Esophagus muscularis mucosa (tissue), 4 donors: Measurements from ENCODE around the gene IL34. TPM values are rescaled to one million over a fixed set of nuclear protein-coding genes. Genes with fewer than 3 reads are reported as not detected.

Experiments used
- DNase-seq: peaks from one replicate; pipeline ENCODE4 v3.0.0-alpha.2; 2017; ENCODE audit errors: extremely low spot score
- H3K27ac ChIP-seq, 4 donors: fragments of 200-600 bp; sonication (generic); replicated peaks in 1 of 4; 1 replicate in 3 of 4; 2 replicates in 1 of 4; pipeline ENCODE4 v1.5.1; 2016 to 2019; ENCODE audit warnings: mild to moderate bottlenecking in 1 of 4
- H3K27me3 ChIP-seq, 4 donors: fragments of 200-600 bp; sonication (generic); one replicate each; pipeline versions ENCODE4 v1.5.1 to v1.6.0; 2016 to 2019
- H3K36me3 ChIP-seq, 4 donors: fragments of 200-600 bp; sonication (generic); one replicate each; pipeline ENCODE4 v1.5.1; 2016 to 2019
- H3K4me1 ChIP-seq, 4 donors: fragments of 200-600 bp; sonication (generic); one replicate each; pipeline ENCODE4 v1.5.1; 2016 to 2019
- H3K4me3 ChIP-seq, 4 donors: fragments of 200-600 bp; sonication (generic); 1 replicate in 2 of 4; 2 replicates in 2 of 4; pipeline ENCODE4 v1.5.1; 2016 to 2019; ENCODE audit warnings: mild to moderate bottlenecking in 4 of 4, moderate library complexity in 1 of 4
- H3K9me3 ChIP-seq, 4 donors: fragments of 200-600 bp; sonication (generic); 1 replicate in 3 of 4; 2 replicates in 1 of 4; pipeline ENCODE4 v1.5.1; 2016 to 2019
- EP300 ChIP-seq: sonication (generic); formaldehyde crosslinking; IDR thresholded peaks from one replicate; pipeline ENCODE4 v1.6.1; 2017; ENCODE audit warnings: antibody characterized with exemption
- POLR2A ChIP-seq: fragments of 450-650 bp; IDR thresholded peaks from one replicate; pipeline ENCODE4 v1.6.1; 2017; ENCODE audit warnings: antibody characterized with exemption, moderate library complexity, mild to moderate bottlenecking, low read depth
- POLR2AphosphoS5 ChIP-seq, 2 donors: sonication (generic); formaldehyde crosslinking; IDR thresholded peaks; one replicate each; pipeline ENCODE4 v1.6.1; 2017; ENCODE audit warnings: antibody characterized with exemption in 2 of 2
- WGBS: methylation state at CpG from one replicate; pipeline ENCODE4 v1.1.5; 2018; 5-methylcytosine and 5-hydroxymethylcytosine counted together
- intact Hi-C: fragments of 100-400 bp; cut with DNase I; formaldehyde crosslinking; loops from one replicate; pipeline ENCODE4 v1.15.1; 2023
- total RNA-seq, 4 donors: library from RNA; depleted of rRNA; stranded (reverse); fragments of >200 nt; gene quantifications; one replicate each; pipeline versions ENCODE4 v1.1.0 to v1.2.1, GENCODE V29; 2016
- TF ChIP-seq, protein P1 (sequence below), 3 experiments: fragments of 200-600 bp in 2 of 3; fragments of 450-650 bp in 1 of 3; sonication (generic) in 2 of 3; IDR thresholded peaks; one replicate each; pipeline ENCODE4 v1.5.1; 2017 to 2019; ENCODE audit warnings: antibody characterized with exemption in 3 of 3, mild to moderate bottlenecking in 2 of 3, moderate library complexity in 1 of 3

The IL34 gene
- total RNA-seq, 4 donors from 2014 or later = 1.7 to 4.7 (median 3.4) TPM

DNA sequence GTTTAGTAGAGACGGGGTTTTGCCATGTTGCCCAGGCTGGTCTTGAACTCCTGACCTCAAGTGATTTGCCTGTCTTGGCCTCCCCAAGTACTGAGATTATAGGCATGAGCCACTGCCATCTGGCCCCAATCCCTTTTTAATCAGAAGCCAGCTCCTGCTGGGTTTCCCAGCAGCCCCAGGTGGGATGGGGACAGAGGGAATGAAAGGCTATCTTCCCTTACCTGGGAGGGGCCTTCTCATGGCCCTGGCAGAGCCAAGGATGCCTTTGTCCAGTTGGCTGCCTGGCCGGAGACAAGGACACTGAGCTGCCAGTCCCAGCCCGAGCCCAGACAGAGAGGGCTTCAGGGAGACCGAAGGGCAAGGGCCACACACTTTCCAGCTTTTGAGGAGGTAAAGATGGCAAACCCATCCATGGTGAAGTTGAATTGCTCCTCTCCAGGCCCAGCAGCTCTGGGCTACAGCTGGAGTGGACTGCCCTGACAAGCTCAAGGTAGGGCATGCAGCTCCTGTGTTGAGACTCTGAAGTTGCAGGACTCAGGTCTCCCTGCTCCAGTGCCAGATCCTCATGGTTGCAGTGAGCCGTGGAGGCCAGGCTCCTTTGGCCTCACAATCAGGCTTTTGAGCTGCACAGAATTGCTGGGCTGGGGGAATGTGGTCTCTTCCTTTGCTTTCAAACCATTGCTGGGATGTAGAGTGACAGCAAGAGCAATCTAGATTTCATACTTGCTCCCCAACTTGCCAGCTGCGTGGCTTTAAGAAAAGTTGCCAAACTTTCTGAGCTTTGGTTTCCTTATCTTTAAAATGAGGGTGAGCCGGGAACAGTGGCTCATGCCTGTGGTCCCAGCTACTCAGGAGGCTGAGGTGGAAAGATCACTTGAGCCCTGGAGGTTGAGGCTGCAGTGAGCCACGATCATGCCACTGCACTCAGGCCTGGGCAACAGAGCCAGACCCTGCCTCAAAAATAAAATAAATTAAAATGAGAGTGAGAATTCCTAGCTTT lies 44.5 kb upstream of the IL34 start:
- H3K36me3 ChIP-seq = no peaks in the 10 kb centered on the region
- intact Hi-C loops = no loop called here
- no peak overlapping the region for H3K4me3 ChIP-seq
- 90% methylated on average over 8 of the region's 8 CpGs for WGBS
- no peaks in the 10 kb centered on the region for H3K27me3 ChIP-seq
- no peaks in the 10 kb centered on the region for H3K4me1 ChIP-seq
- H3K27ac ChIP-seq = no peak overlapping the region
- H3K9me3 ChIP-seq = no peaks in the 10 kb centered on the region
- DNase-seq = no peak
- TF ChIP-seq, protein P1, sequence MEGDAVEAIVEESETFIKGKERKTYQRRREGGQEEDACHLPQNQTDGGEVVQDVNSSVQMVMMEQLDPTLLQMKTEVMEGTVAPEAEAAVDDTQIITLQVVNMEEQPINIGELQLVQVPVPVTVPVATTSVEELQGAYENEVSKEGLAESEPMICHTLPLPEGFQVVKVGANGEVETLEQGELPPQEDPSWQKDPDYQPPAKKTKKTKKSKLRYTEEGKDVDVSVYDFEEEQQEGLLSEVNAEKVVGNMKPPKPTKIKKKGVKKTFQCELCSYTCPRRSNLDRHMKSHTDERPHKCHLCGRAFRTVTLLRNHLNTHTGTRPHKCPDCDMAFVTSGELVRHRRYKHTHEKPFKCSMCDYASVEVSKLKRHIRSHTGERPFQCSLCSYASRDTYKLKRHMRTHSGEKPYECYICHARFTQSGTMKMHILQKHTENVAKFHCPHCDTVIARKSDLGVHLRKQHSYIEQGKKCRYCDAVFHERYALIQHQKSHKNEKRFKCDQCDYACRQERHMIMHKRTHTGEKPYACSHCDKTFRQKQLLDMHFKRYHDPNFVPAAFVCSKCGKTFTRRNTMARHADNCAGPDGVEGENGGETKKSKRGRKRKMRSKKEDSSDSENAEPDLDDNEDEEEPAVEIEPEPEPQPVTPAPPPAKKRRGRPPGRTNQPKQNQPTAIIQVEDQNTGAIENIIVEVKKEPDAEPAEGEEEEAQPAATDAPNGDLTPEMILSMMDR (IDR thresholded peaks at IDR 0.05) = no peak
- TF ChIP-seq EP300 (no peak), POLR2A (no peak), POLR2AphosphoS5 (IDR thresholded peaks at IDR 0.05) (no peak)

DNA sequence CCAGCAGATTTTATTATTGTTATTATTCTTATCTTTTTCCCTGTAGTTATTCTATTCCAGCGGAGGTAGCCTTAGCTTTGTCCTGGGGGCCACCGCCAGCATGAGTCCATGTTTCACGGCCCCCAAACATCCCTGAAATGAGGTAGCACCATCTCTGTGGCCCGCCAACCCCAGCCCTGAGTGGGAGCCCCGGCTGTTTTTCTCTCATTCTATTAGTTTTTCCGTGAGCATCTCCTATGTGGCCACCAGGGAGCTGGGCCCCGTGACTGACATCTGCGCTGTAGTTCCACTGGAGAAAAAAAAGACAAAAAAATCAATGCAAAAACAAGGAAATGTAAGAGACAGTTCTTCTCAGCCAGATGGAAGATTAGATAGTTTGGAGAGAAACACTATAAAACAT lies 43.5 kb upstream of the IL34 start:
- intact Hi-C loops = no loop called here
- Histone ChIP-seq H3K4me1 (no peaks in the 10 kb centered on the region), H3K9me3 (no peaks in the 10 kb centered on the region), H3K4me3 (no peak overlapping the region), H3K27ac (no peak overlapping the region), H3K27me3 (no peaks in the 10 kb centered on the region), H3K36me3 (no peaks in the 10 kb centered on the region)
- TF ChIP-seq POLR2AphosphoS5 (IDR thresholded peaks at IDR 0.05) = no peak
- TF ChIP-seq, protein P1 (IDR thresholded peaks at IDR 0.05) = no peak
- no peak for TF ChIP-seq POLR2A
- no peak for TF ChIP-seq EP300
- 87% methylated on average over 8 of the region's 8 CpGs for WGBS
- no peak for DNase-seq

DNA sequence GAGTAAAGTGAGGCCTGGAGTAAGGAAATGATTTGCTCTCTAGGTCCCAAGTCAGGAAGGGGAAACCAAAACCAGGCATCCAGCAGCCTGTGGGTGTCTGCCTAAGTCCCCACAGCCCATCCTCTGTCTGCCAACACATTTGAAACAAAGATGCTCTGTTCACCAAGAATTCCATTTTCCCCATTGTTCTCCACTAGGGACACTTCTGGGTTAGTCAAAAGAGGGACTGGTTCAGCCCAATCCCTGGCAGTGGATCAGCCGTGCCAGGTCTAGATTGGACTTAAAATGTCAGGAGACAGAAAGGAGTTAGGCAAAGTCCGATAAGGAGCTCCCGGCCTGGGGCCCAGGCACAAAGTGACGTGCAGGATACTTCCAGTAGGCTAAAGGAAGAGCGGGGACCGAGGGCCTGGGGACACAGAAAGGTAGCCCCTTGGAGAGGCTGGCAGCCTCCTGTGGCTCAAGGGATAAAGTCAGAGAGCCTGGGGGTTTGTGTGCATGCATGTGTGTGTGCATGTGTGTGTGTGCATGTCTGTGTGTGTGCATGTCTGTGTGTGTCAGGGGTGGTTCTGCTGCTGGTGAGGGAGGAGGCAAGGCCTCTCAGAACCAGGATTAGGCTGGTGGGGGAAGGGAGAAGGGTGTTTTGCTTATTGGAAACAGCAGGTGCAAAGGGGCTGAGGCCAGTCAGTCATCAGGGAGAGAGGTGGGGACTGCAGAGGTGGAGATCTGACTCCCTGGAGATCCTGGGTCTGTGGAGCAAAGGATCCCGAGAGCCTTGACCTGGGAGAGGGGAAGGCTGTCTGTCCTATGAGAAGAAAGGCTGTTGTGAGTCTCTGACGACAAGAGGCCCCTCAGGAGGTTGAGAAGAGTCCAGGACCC lies 41.7 kb upstream of the IL34 start:
- WGBS = 85% methylated on average over 8 of the region's 8 CpGs
- no peak for DNase-seq

DNA sequence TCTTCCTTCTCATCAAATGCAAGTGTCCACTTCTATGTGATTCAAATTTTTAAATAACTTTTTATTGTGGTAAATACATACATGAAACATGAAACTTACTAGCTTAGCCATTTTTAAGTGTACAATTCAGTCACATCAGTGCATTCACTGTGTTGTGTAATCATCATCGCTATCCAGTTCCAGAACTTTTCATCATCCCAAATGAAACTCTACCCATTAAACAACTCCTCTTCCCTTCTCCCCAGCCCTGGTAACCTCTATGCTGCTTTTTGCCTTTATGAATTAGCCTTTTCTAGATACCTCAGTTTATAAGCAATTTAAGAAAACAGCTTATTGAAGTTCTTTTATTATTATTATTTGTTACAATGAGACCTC lies 41.1 kb upstream of the IL34 start:
- WGBS = 81% methylated on average over 1 of the region's 1 CpG
- peaks cover 0 to 8% (median 5%) of the 10 kb centered on the region in 4 donors for H3K4me1 ChIP-seq

More for the DNA sequence above, 41.7 kb upstream of the IL34 start:
- no peaks in the 10 kb centered on the region for H3K27me3 ChIP-seq
- H3K27ac ChIP-seq = no peak overlapping the region
- no peaks in the 10 kb centered on the region for H3K36me3 ChIP-seq
- no peak for TF ChIP-seq POLR2A
- TF ChIP-seq, protein P1 (IDR thresholded peaks at IDR 0.05) = no peak
- TF ChIP-seq EP300 = no peak
- no peak for TF ChIP-seq POLR2AphosphoS5 (IDR thresholded peaks at IDR 0.05)
- intact Hi-C loops = no loop called here
- H3K4me3 ChIP-seq = no peak overlapping the region
- no peaks in the 10 kb centered on the region for H3K9me3 ChIP-seq
- H3K4me1 ChIP-seq = peaks cover 0 to 2% (median under 1%) of the 10 kb centered on the region in 4 donors

More for the DNA sequence above, 41.1 kb upstream of the IL34 start:
- Histone ChIP-seq H3K27me3 (no peaks in the 10 kb centered on the region), H3K27ac (no peak overlapping the region), H3K9me3 (no peaks in the 10 kb centered on the region), H3K4me3 (no peak overlapping the region), H3K36me3 (no peaks in the 10 kb centered on the region)
- DNase-seq = no peak
- TF ChIP-seq, protein P1 (IDR thresholded peaks at IDR 0.05) = no peak
- no peak for TF ChIP-seq POLR2AphosphoS5 (IDR thresholded peaks at IDR 0.05)
- no peak for TF ChIP-seq POLR2A
- no peak for TF ChIP-seq EP300
- intact Hi-C loops = no loop called here
